Measurements from ENCODE around the gene ZNF761.
"Not testable (repeated sequence)": the region's sequence is repeated elsewhere in the genome, so short reads cannot be mapped to it uniquely, and the experiment has no call there.

The ZNF761 gene

GRCh38 chr19:53497311-53498023 lies 65.7 kb downstream of the ZNF761 start:
- not testable (repeated sequence) for H3K27me3 ChIP-seq (ENCODE audit: control insufficient read depth, insufficient read depth, low read length); H3K9me3 ChIP-seq (ENCODE audit: control insufficient read depth, low read depth, low read length); H3K4me3 ChIP-seq (ENCODE audit: low read length); H3K27ac ChIP-seq (ENCODE audit: low read length); H3K36me3 ChIP-seq (ENCODE audit: control insufficient read depth, low read depth, low read length); H3K4me1 ChIP-seq (ENCODE audit: control insufficient read depth, low read depth, low read length); H3K9ac ChIP-seq (ENCODE audit: low read length)

DNA sequence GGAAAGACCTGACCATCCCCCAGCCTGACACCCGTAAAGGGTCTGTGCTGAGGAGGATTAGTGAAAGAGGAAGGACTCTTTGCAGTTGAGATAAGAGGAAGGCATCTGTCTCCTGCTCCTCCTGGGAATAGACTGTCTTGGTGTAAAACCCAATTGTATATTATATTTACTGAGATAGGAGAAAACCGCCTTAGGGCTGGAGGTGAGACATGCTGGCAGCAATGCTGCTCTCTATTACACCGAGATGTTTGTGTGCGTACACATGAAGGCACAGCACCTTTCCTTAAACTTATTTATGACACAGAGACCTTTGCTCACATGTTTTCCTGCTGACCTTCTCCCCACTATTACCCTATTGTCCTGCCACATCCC lies 66.2 kb downstream of the ZNF761 start:
- not testable (repeated sequence) for H3K9me3 ChIP-seq (ENCODE audit: control insufficient read depth, low read depth, low read length); H3K9ac ChIP-seq (ENCODE audit: low read length); H3K4me1 ChIP-seq (ENCODE audit: control insufficient read depth, low read depth, low read length); H3K27me3 ChIP-seq (ENCODE audit: control insufficient read depth, insufficient read depth, low read length); H3K27ac ChIP-seq (ENCODE audit: low read length); H3K4me3 ChIP-seq (ENCODE audit: low read length); H3K36me3 ChIP-seq (ENCODE audit: control insufficient read depth, low read depth, low read length)

DNA sequence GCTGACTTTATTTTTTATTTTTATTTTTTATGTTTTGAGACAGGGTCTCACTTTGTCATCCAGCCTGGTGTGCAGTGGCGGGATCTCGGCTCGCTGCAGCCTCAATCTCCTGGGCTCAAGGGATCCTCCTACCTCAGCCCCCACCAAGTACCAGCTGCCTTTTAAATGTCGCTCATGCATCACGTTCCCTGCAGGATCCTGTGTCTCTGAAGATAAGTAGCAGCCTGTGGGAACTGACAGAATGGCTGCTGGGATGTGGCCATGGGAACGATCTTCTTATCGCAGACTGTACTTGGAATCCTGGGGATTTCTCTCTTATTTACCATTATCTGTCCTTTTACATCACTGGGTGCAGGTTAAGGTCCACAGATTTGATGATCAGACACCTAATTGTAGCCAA lies 71.4 kb downstream of the ZNF761 start:
- H3K4me1 ChIP-seq (ENCODE audit: control insufficient read depth, low read depth, low read length); H3K4me3 ChIP-seq (ENCODE audit: low read length); H3K27me3 ChIP-seq (ENCODE audit: control insufficient read depth, insufficient read depth, low read length); H3K9me3 ChIP-seq (ENCODE audit: control insufficient read depth, low read depth, low read length); H3K9ac ChIP-seq (ENCODE audit: low read length); H3K27ac ChIP-seq (ENCODE audit: low read length); H3K36me3 ChIP-seq (ENCODE audit: control insufficient read depth, low read depth, low read length): not testable (repeated sequence)

DNA sequence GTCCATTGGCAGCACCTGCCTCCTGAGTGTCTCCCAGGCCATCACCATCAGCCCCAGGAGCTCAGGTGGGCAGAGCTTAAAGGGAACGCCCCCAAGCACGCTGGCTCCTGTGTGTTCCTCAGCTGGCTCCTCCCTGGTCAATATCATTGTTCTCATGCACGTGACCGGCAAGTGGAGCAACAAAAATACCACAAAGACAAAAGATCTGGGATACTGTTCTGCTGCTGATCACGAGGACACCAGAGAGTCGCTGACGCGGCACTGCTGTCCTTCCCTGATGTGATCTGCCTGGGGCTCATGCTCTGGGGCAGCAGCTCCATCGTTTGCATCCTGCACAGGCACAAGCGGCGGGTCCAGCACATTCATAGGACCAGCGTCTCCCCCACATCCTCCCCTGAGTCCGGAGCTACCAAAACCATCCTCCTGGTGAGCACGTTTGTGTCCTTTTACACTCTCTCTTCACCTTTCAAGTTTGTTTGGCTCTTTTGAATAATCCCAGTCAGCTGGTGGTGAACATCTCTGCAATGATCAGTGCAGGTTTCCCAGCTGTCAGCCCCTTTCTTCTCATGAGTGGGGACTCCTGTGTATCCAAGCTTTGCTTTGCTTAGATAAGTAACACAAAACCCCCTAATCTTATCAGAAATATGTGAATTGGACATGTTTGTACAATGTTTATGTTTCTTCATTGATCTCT lies 72.0 kb downstream of the ZNF761 start:
- H3K9ac ChIP-seq (ENCODE audit: low read length); H3K27me3 ChIP-seq (ENCODE audit: control insufficient read depth, insufficient read depth, low read length); H3K27ac ChIP-seq (ENCODE audit: low read length); H3K9me3 ChIP-seq (ENCODE audit: control insufficient read depth, low read depth, low read length); H3K36me3 ChIP-seq (ENCODE audit: control insufficient read depth, low read depth, low read length); H3K4me1 ChIP-seq (ENCODE audit: control insufficient read depth, low read depth, low read length): not testable (repeated sequence)
- peak overlapping the region; percentile 39 for H3K4me3 ChIP-seq (ENCODE audit: low read length)

DNA sequence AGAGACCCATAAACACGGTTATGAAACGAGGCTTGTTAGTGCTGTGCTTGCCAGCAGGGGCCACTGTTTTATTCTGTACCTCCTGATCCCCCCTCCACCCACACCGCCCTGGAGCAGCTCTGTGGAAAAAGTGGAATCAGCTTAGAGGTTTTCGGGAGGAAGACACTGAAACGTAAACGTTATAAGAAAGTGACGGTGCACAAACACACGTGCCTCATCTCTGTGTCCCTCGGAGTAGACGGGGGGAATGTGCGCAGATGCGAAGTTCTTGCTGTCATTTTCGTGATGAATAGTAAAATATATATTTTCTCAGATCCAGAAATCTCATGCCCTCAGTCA lies 72.5 kb downstream of the ZNF761 start:
- not testable (repeated sequence) for H3K9ac ChIP-seq (ENCODE audit: low read length); H3K9me3 ChIP-seq (ENCODE audit: control insufficient read depth, low read depth, low read length); H3K4me1 ChIP-seq (ENCODE audit: control insufficient read depth, low read depth, low read length); H3K36me3 ChIP-seq (ENCODE audit: control insufficient read depth, low read depth, low read length); H3K27ac ChIP-seq (ENCODE audit: low read length); H3K27me3 ChIP-seq (ENCODE audit: control insufficient read depth, insufficient read depth, low read length)
- peak overlapping the region; percentile 39 for H3K4me3 ChIP-seq (ENCODE audit: low read length)

GRCh38 chr19:53504885-53505284 lies 73.1 kb downstream of the ZNF761 start:
- H3K36me3 ChIP-seq (ENCODE audit: control insufficient read depth, low read depth, low read length), result no peaks in the 10 kb centered on the region
- H3K9ac ChIP-seq (ENCODE audit: low read length), result no peak overlapping the region
- no peak overlapping the region for H3K27ac ChIP-seq (ENCODE audit: low read length)
- H3K4me3 ChIP-seq (ENCODE audit: low read length), result peak overlapping the region; percentile 39
- no peaks in the 10 kb centered on the region for H3K27me3 ChIP-seq (ENCODE audit: control insufficient read depth, insufficient read depth, low read length)
- peaks cover 7% of the 10 kb centered on the region for H3K4me1 ChIP-seq (ENCODE audit: control insufficient read depth, low read depth, low read length)
- H3K9me3 ChIP-seq (ENCODE audit: control insufficient read depth, low read depth, low read length), result no peaks in the 10 kb centered on the region

DNA sequence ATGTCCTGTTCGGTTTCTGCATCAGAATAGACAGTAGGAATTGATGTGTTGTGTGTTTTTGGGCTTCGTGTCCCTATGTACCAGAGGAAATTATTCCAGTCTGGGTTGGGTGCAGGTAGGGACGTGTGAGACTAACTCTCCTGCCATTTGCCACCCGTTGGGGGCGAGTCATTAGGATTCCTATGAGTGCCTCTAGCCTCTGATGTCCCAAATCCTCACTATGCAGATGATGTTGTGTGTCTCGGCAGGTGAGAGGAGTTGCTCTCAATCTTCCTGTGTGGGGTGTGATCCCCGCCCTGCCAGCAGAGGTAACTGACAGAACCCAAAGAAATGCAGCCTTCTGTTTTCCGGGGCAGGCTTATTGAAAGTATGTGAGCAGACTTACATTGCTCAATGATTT lies 74.9 kb downstream of the ZNF761 start:
- Histone ChIP-seq H3K36me3 (ENCODE audit: control insufficient read depth, low read depth, low read length) (no peaks in the 10 kb centered on the region), H3K27ac (ENCODE audit: low read length) (no peak overlapping the region), H3K27me3 (ENCODE audit: control insufficient read depth, insufficient read depth, low read length) (no peaks in the 10 kb centered on the region), H3K9me3 (ENCODE audit: control insufficient read depth, low read depth, low read length) (no peaks in the 10 kb centered on the region), H3K9ac (ENCODE audit: low read length) (no peak overlapping the region), H3K4me1 (ENCODE audit: control insufficient read depth, low read depth, low read length) (peaks cover 7% of the 10 kb centered on the region), H3K4me3 (ENCODE audit: low read length) (no peak overlapping the region)
